Coronary artery (tissue), 2 donors: ENCODE data around the gene SNX3.

ENCODE experiments used
- DNase-seq: peaks from one replicate; pipeline ENCODE4 v3.0.0-alpha.2; 2017; ENCODE audit warnings: low spot score
- H3K27ac ChIP-seq, 2 donors: fragments of 200-600 bp; sonication (generic); one replicate each; pipeline ENCODE4 v1.5.1; 2016 to 2019
- H3K4me3 ChIP-seq: fragments of 200-600 bp; sonication (generic); 2 replicates; pipeline ENCODE4 v1.5.1; 2016; ENCODE audit warnings: mild to moderate bottlenecking, moderate library complexity
- CTCF ChIP-seq: fragments of 200-600 bp; sonication (generic); IDR thresholded peaks from one replicate; pipeline ENCODE4 v1.5.1; 2019; ENCODE audit warnings: antibody characterized with exemption

Gene SNX3

GRCh38 chr6:108228416-108228815 lies 32.4 kb downstream of the SNX3 start:
- H3K4me3 ChIP-seq = no peak overlapping the region
- no peak overlapping the region for H3K27ac ChIP-seq
- no peak for DNase-seq
- TF ChIP-seq CTCF = no peak

GRCh38 chr6:108227290-108227689 lies 33.5 kb downstream of the SNX3 start:
- TF ChIP-seq CTCF = no peak
- no peak overlapping the region for H3K4me3 ChIP-seq
- no peak for DNase-seq
- no peak overlapping the region for H3K27ac ChIP-seq

GRCh38 chr6:108222504-108222903 lies 38.3 kb downstream of the SNX3 start:
- TF ChIP-seq CTCF = no peak
- DNase-seq = no peak
- no peak overlapping the region for H3K27ac ChIP-seq
- no peak overlapping the region for H3K4me3 ChIP-seq

- Histone ChIP-seq H3K4me3 (no peak overlapping the region), H3K27ac (no peak overlapping the region)
- no peak for DNase-seq
- TF ChIP-seq CTCF = no peak
Observed at GRCh38 chr6:108222064-108222463, 38.8 kb downstream of the SNX3 start.

- no peak overlapping the region for H3K4me3 ChIP-seq
- H3K27ac ChIP-seq = no peak overlapping the region
- no peak for TF ChIP-seq CTCF
- no peak for DNase-seq
Observed at GRCh38 chr6:108211671-108212070, 49.2 kb downstream of the SNX3 start.

GRCh38 chr6:108210556-108210955 lies 50.3 kb downstream of the SNX3 start:
- no peak for TF ChIP-seq CTCF
- Histone ChIP-seq H3K27ac (no peak overlapping the region), H3K4me3 (no peak overlapping the region)
- no peak for DNase-seq

GRCh38 chr6:108209738-108210137 lies 51.1 kb downstream of the SNX3 start:
- TF ChIP-seq CTCF = no peak
- no peak for DNase-seq
- Histone ChIP-seq H3K27ac (no peak overlapping the region), H3K4me3 (no peak overlapping the region)
